Measurements from ENCODE around the gene ARHGAP29. TPM values are rescaled to one million over a fixed set of nuclear protein-coding genes. Genes with fewer than 3 reads are reported as not detected.

Gene ARHGAP29
- total and polyA plus RNA-seq, 2 experiments from 2014 or later = 4.6 to 6.9 TPM

- H3K27me3 ChIP-seq (ENCODE audit: insufficient read depth) = peaks cover 94% of the 10 kb centered on the region
- no peaks in the 10 kb centered on the region for H3K9me3 Mint-ChIP-seq
- no peak overlapping the region for H3K27ac Mint-ChIP-seq
- peaks cover 11% of the 10 kb centered on the region; the same call in 2 of the 3 replicates for H3K4me1 Mint-ChIP-seq
- peaks cover 15% of the 10 kb centered on the region for H3K4me1 ChIP-seq (ENCODE audit: insufficient read depth)
- H3F3A ChIP-seq (replicated peaks; ENCODE audit: low read depth) = no peaks in the 10 kb centered on the region
- no peak for DNase-seq (ENCODE audit: low spot score)
- H3K36me3 ChIP-seq (ENCODE audit: insufficient read depth) = no peaks in the 10 kb centered on the region
- no peaks in the 10 kb centered on the region for H4K20me1 ChIP-seq (replicated peaks; ENCODE audit: insufficient read depth)
- no peak for ATAC-seq
- peaks cover 42% of the 10 kb centered on the region for H3K27me3 Mint-ChIP-seq (ENCODE audit: insufficient read depth, low read depth, poor library complexity)
- no peaks in the 10 kb centered on the region for H3K9me2 ChIP-seq (ENCODE audit: insufficient read depth)
- H3K79me2 ChIP-seq (replicated peaks; ENCODE audit: insufficient read depth) = no peaks in the 10 kb centered on the region
- H3K4me2 ChIP-seq = no peak overlapping the region
- TF ChIP-seq CREB1 (CRISPR knock-in tag; IDR thresholded peaks at IDR 0.05; ENCODE audit: low read depth) (no peak), EZH2 (IDR thresholded peaks at IDR 0.05; ENCODE audit: low read depth, unreplicated experiment) (no peak), ZNF331 (CRISPR knock-in tag; IDR thresholded peaks at IDR 0.05; ENCODE audit: low read depth) (no peak), POLR2AphosphoS5 (IDR thresholded peaks at IDR 0.05; ENCODE audit: low read depth) (no peak), ETS1 (IDR thresholded peaks at IDR 0.05) (no peak), JUNB (IDR thresholded peaks at IDR 0.05; ENCODE audit: unreplicated experiment) (no peak), NANOG (IDR thresholded peaks at IDR 0.05; ENCODE audit: borderline replicate concordance) (no peak)
- H3K36me3 Mint-ChIP-seq (ENCODE audit: low read depth) = no peaks in the 10 kb centered on the region; the same call in 2 of the 3 replicates
- H3K4me3 ChIP-seq = no peak overlapping the region
- no peak overlapping the region for H3K27ac ChIP-seq (ENCODE audit: low read depth)
- no peak overlapping the region for H3K4me3 Mint-ChIP-seq
- H2AFZ ChIP-seq = no peak overlapping the region
Observed at GRCh38 chr1:94250341-94250740, 13.0 kb upstream of the ARHGAP29 start.

GRCh38 chr1:94248956-94249688 is 11.7 kb upstream of the ARHGAP29 start:
- Histone ChIP-seq H3K9me2 (ENCODE audit: insufficient read depth) (no peaks in the 10 kb centered on the region), H2AFZ (no peak overlapping the region), H3K27ac (ENCODE audit: low read depth) (no peak overlapping the region), H4K20me1 (replicated peaks; ENCODE audit: insufficient read depth) (no peaks in the 10 kb centered on the region), H3K27me3 (ENCODE audit: insufficient read depth) (peaks cover 94% of the 10 kb centered on the region), H3K79me2 (replicated peaks; ENCODE audit: insufficient read depth) (no peaks in the 10 kb centered on the region), H3K4me2 (no peak overlapping the region), H3K4me1 (ENCODE audit: insufficient read depth) (peaks cover 15% of the 10 kb centered on the region), H3K4me3 (no peak overlapping the region), H3K36me3 (ENCODE audit: insufficient read depth) (no peaks in the 10 kb centered on the region), H3F3A (replicated peaks; ENCODE audit: low read depth) (no peaks in the 10 kb centered on the region)
- Mint-ChIP-seq H3K36me3 (ENCODE audit: low read depth) (no peaks in the 10 kb centered on the region; the same call in 2 of the 3 replicates), H3K9me3 (peaks cover 2% of the 10 kb centered on the region; the same call in 2 of the 3 replicates), H3K27me3 (ENCODE audit: insufficient read depth, low read depth, poor library complexity) (peaks cover 46% of the 10 kb centered on the region), H3K27ac (no peak overlapping the region), H3K4me1 (peaks cover 11% of the 10 kb centered on the region; the same call in 2 of the 3 replicates), H3K4me3 (no peak overlapping the region)
- DNase-seq (ENCODE audit: low spot score) (no peak), ATAC-seq (no peak)
- TF ChIP-seq ZNF114 (CRISPR knock-in tag; IDR thresholded peaks at IDR 0.05) (no peak), ETS1 (IDR thresholded peaks at IDR 0.05) (no peak), CREB1 (CRISPR knock-in tag; IDR thresholded peaks at IDR 0.05; ENCODE audit: low read depth) (no peak)

Measured in GM23338 (cell line).